K562 (cell line): ENCODE data around the gene TCF12. TPM values are rescaled to one million over a fixed set of nuclear protein-coding genes. Genes with fewer than 3 reads are reported as not detected.

Experiments
- EZH2 ChIP-seq: IDR thresholded peaks from 2 replicates; pipeline ENCODE4 v1.6.1; 2012; ENCODE audit warnings: low read depth, mild to moderate bottlenecking, inconsistent platforms, low read length, borderline replicate concordance
- GTF2E2 ChIP-seq: fragments of 200-800 bp; sonication (Bioruptor generic); IDR thresholded peaks from 2 replicates; pipeline ENCODE4 v1.6.1; 2016; ENCODE audit warnings: missing genetic modification characterization, missing compliant biosample characterization
- ILK ChIP-seq: fragments of 450-650 bp; IDR thresholded peaks from 2 replicates; pipeline ENCODE4 v1.6.1; 2016; ENCODE audit warnings: missing genetic modification characterization, low read depth, mild to moderate bottlenecking, missing compliant biosample characterization, moderate library complexity, borderline replicate concordance
- SAP30 ChIP-seq: fragments of 200-600 bp; sonication (generic); IDR thresholded peaks from 2 replicates; pipeline ENCODE4 v1.6.1; 2012; ENCODE audit warnings: borderline replicate concordance, low read depth, mild to moderate bottlenecking, moderate library complexity, low read length, control low read depth, inconsistent platforms; ENCODE audit not compliant: insufficient read depth, poor library complexity, severe bottlenecking
- ZBTB40 ChIP-seq, 2 experiments: fragments of 450-650 bp in 1 of 2; sonication (generic) in 1 of 2; formaldehyde crosslinking in 1 of 2; IDR thresholded peaks; 2 replicates each; pipeline versions ENCODE4 v1.7.1 to v1.9.0; 2016 to 2022; ENCODE audit warnings: inconsistent platforms in 1 of 2, mild to moderate bottlenecking in 1 of 2, missing genetic modification reagents in 1 of 2
- ZNF655 ChIP-seq: fragments of 250-450 bp; sonication (Bioruptor Pico); IDR thresholded peaks from 2 replicates; pipeline ENCODE4 v1.5.0; 2021
- polyA plus RNA-seq, 8 experiments: library from polyadenylated mRNA; depleted of rRNA in 4 of 8; stranded (reverse) in 5 of 8; unstranded in 3 of 8; fragments of >200 nt; fragmentation: Nextera tagmentation in 2 of 8; fragmentation: Illumina TruSeq in 1 of 8; extraction: Ambion mirVana in 2 of 8; extraction: Trizol in 1 of 8; gene quantifications; 2 replicates each; pipeline versions ENCODE4 v1.2.1 to v1.2.3, GENCODE V29; 2011 to 2014; ENCODE audit warnings: inconsistent platforms in 1 of 8, missing spikeins in 1 of 8
- total RNA-seq, 7 experiments: library from RNA; depleted of rRNA in 6 of 7; stranded (reverse); fragments of >200 nt in 6 of 7; fragmentation: Illumina TruSeq in 2 of 7; extraction: Trizol in 2 of 7; gene quantifications; 2 replicates each; pipeline versions ENCODE4 v1.2.1 to v1.2.3, GENCODE V29; 2011 to 2021; ENCODE audit warnings: low replicate concordance in 1 of 7

The TCF12 gene
- total and polyA plus RNA-seq, 9 of the 15 experiments (the other 6 are each of a cell fraction or from before 2014, with no cell fraction given) = 10.5 to 132 (median 52.9) TPM

- TF ChIP-seq ZBTB40 (IDR thresholded peaks at IDR 0.05) (no peak), ZBTB40 (CRISPR knock-in tag; IDR thresholded peaks at IDR 0.05) (no peak), EZH2 (no peak), SAP30 (no peak), ZNF655 (CRISPR knock-in tag) (no peak), ILK (tag) (no peak), GTF2E2 (no peak)
- TF ChIP-seq, all 486 proteins: peak for 0
Measured at GRCh38 chr15:57109005-57109404, 190.6 kb downstream of the TCF12 start (continued).
